ENCODE data around the gene LAMB2. TPM values are rescaled to one million over a fixed set of nuclear protein-coding genes. Genes with fewer than 3 reads are reported as not detected.

The LAMB2 gene
- total RNA-seq, 1 experiment from 2014 or later, result 118 TPM

- TF ChIP-seq, protein P1, sequence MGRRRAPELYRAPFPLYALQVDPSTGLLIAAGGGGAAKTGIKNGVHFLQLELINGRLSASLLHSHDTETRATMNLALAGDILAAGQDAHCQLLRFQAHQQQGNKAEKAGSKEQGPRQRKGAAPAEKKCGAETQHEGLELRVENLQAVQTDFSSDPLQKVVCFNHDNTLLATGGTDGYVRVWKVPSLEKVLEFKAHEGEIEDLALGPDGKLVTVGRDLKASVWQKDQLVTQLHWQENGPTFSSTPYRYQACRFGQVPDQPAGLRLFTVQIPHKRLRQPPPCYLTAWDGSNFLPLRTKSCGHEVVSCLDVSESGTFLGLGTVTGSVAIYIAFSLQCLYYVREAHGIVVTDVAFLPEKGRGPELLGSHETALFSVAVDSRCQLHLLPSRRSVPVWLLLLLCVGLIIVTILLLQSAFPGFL (CRISPR knock-in tag; IDR thresholded peaks at IDR 0.05; ENCODE audit: borderline replicate concordance), result no peak
- TF ChIP-seq CDX4 (CRISPR knock-in tag; IDR thresholded peaks at IDR 0.05; ENCODE audit: borderline replicate concordance) (no peak), ZSCAN18 (CRISPR knock-in tag; IDR thresholded peaks at IDR 0.05) (no peak), ARID4B (CRISPR knock-in tag; IDR thresholded peaks at IDR 0.05; ENCODE audit: borderline replicate concordance) (no peak), E2F1 (CRISPR knock-in tag; IDR thresholded peaks at IDR 0.05) (no peak), KAT7 (CRISPR knock-in tag; IDR thresholded peaks at IDR 0.05; ENCODE audit: borderline replicate concordance) (no peak), FOXP4 (CRISPR knock-in tag; IDR thresholded peaks at IDR 0.05) (no peak), NFATC4 (CRISPR knock-in tag; IDR thresholded peaks at IDR 0.05) (no peak)
- TF ChIP-seq, protein P2, sequence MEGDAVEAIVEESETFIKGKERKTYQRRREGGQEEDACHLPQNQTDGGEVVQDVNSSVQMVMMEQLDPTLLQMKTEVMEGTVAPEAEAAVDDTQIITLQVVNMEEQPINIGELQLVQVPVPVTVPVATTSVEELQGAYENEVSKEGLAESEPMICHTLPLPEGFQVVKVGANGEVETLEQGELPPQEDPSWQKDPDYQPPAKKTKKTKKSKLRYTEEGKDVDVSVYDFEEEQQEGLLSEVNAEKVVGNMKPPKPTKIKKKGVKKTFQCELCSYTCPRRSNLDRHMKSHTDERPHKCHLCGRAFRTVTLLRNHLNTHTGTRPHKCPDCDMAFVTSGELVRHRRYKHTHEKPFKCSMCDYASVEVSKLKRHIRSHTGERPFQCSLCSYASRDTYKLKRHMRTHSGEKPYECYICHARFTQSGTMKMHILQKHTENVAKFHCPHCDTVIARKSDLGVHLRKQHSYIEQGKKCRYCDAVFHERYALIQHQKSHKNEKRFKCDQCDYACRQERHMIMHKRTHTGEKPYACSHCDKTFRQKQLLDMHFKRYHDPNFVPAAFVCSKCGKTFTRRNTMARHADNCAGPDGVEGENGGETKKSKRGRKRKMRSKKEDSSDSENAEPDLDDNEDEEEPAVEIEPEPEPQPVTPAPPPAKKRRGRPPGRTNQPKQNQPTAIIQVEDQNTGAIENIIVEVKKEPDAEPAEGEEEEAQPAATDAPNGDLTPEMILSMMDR (IDR thresholded peaks at IDR 0.05), result no peak
These were observed 1.8 kb upstream of the LAMB2 start (continued) for GRCh38 chr3:49134471-49135265.
